ENCODE measurements around the gene SLC39A8. TPM values are rescaled to one million over a fixed set of nuclear protein-coding genes. Genes with fewer than 3 reads are reported as not detected.
A peak's percentile ranks its signal among the peaks of the same experiment; 100 is the strongest.

The SLC39A8 gene
- 10 to 100 TPM; 18.0 to 20.0 (median 18.2) TPM for total RNA-seq
- total RNA-seq (2013) = 29.5 TPM

DNA sequence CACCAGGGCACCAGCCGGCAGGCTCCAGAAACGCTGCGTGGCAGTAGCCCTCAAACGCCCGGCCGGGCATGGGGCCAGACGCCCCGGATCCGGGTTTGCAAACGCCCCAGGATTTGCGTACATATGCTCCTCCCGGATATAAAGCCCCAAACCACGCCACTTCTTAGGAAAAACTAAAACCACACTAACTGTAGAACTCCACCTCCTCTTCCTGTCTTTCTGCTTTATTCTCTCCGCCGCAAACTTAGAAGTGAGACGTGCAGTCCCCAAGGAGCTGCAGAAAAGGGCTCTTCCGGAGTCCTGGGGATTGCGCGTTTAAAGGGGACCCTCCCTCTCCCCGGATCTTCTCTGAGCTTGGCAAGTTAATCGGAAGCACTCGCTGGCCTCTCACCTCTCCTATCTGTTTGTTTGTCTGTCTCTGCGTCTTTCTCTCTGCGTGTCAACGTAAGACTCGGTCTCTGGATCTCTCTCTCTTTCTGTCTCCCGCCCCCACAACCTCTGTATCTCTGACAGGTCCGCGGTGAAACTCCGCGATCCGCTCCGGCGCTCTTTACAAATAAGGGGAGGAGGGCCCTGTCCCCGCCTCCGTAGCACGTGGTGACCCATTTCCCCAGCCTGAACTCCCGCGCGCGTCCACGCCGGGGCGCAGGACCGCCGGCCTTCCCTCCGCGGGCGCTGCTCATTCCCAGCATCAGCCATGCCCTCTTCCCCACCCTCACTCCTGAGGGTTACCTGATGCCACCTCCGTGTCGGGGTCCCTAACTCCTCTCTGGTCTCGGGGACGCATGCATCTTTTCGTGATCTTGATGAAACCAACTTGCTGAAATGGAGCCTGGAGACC is at the start of gene SLC39A8:
Gene SLC39A8 (minus strand): TSS at position 529 of the 841 bp plus-strand sequence. CDS start 820 bp downstream, outside the sequence.
- DNase-seq = peak; percentile 82 to 94
- 0% methylated on average over 54 of the region's 54 CpGs for WGBS (ENCODE audit: insufficient coverage)
- no peaks in the 10 kb centered on the region for H3K36me3 Mint-ChIP-seq
- peak; percentile 86 for TF ChIP-seq CTCF (IDR thresholded peaks at IDR 0.05)
- peak within 1 kb of the TSS; percentile 83 to 92 for H3K27ac Mint-ChIP-seq
- peaks cover 37 to 41% of the 10 kb centered on the region in 2 donors for H3K4me1 Mint-ChIP-seq
- no peaks in the 10 kb centered on the region for H3K9me3 ChIP-seq (ENCODE audit: control insufficient read depth, insufficient read depth, low read length)
- peak within 1 kb of the TSS; percentile 92 for H3K27ac ChIP-seq (ENCODE audit: low read length)
- H3K27me3 Mint-ChIP-seq (ENCODE audit: low read depth in 2 of 2) = peaks cover 0 to 6% of the 10 kb centered on the region in 2 donors
- H3K36me3 ChIP-seq (ENCODE audit: control insufficient read depth, insufficient read depth, low read length) = no peaks in the 10 kb centered on the region
- H3K9me3 Mint-ChIP-seq = no peaks in the 10 kb centered on the region
- H3K4me3 Mint-ChIP-seq = peak within 1 kb of the TSS; percentile 86
- no peaks in the 10 kb centered on the region for H3K27me3 ChIP-seq (ENCODE audit: control insufficient read depth, insufficient read depth, low read length)
- peaks cover 7% of the 10 kb centered on the region for H3K4me1 ChIP-seq (ENCODE audit: control insufficient read depth, insufficient read depth, low read length)
- intact Hi-C loops (cut with micrococcal nuclease) = loop anchor here (1.0 to 5.0 kb wide), 7 partner anchors 45 to 754 kb away; partner anchors contain the start of genes BDH2, CISD2, NFKB1 and UBE2D3
- ATAC-seq = peak; percentile 80 to 92 (median 83)
- peak within 1 kb of the TSS; percentile 83 for H3K4me3 ChIP-seq (ENCODE audit: low read length)

DNA sequence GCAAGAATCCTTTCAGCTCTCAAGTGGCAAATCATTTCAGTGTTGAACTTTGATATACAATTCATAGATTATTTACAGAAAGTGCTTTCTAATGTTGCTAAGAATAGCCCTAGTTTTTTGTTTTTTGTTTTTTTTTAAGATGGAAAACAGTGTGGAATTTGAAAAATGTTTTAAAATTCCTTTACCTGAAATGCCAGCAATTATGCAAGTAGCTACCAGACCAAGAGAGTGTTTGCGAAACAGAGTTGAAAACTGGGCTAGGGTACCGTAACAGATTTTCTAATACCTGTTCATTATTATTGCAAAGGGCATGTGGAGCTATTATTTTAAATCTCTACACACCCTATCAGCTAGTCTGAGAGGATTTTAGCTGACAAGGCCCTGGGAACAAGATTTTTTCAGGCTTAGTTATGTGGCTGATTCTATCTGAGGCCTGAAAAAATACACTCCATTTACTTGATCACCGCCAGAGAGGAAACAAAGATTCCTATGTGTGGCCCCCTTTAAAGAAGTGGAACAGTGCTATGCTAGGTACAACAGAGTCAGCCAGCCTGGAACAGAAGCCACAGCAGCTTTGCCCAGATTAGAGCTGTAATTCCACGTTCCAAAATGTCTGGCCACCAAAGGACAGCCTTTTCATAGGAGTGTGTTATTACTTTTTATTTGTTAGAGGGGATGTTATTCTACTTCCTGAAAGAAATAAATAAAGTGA is 46.9 kb upstream of the SLC39A8 start:
- no peak for ATAC-seq

DNA sequence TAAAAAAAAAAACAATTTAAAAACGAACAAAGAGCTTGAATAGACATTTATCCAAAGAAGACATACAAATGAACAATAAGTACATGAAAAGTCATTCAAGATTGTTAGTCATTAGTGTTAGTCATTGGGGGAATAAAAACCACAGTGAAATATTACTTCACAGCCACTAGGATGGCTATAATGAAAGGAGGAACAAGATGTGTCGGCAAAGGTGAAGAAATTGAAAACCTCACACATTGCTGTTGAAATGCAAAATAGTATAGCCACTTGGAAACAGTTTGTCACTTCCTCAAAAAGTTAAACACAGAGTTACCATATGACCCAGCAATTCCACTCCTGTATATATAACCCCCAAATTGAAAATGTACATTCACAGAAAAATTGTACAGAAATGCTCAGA is 45.2 kb upstream of the SLC39A8 start:
- Histone ChIP-seq H3K4me3 (ENCODE audit: low read length) (no peak overlapping the region), H3K36me3 (ENCODE audit: control insufficient read depth, insufficient read depth, low read length) (no peaks in the 10 kb centered on the region), H3K4me1 (ENCODE audit: control insufficient read depth, insufficient read depth, low read length) (no peaks in the 10 kb centered on the region), H3K9me3 (ENCODE audit: control insufficient read depth, insufficient read depth, low read length) (no peaks in the 10 kb centered on the region), H3K27ac (ENCODE audit: low read length) (no peak overlapping the region), H3K27me3 (ENCODE audit: control insufficient read depth, insufficient read depth, low read length) (peaks cover 2% of the 10 kb centered on the region)
- H3K27me3 Mint-ChIP-seq (ENCODE audit: low read depth in 2 of 2) = peaks cover 0 to 9% of the 10 kb centered on the region in 2 donors
- DNase-seq (peak in 1 of 2 donors; percentile 6), ATAC-seq (peak; percentile 87 to 91 (median 89))
- no peaks in the 10 kb centered on the region for H3K36me3 Mint-ChIP-seq
- H3K9me3 Mint-ChIP-seq = no peaks in the 10 kb centered on the region
- peaks cover 12 to 14% of the 10 kb centered on the region in 2 donors for H3K4me1 Mint-ChIP-seq
- H3K4me3 Mint-ChIP-seq = no peak overlapping the region
- intact Hi-C loops (cut with micrococcal nuclease) = loop anchor here (1.0 kb wide), 1 partner anchor 45 kb away; the partner anchor contains the start of gene SLC39A8
- peak overlapping the region in 1 of 2 donors; percentile 4 for H3K27ac Mint-ChIP-seq
- WGBS (ENCODE audit: insufficient coverage) = no CpG with 5 or more reads among the region's 2 CpGs
- TF ChIP-seq CTCF (IDR thresholded peaks at IDR 0.05) = no peak

More for the DNA sequence above, 46.9 kb upstream of the SLC39A8 start:
- intact Hi-C loops (cut with micrococcal nuclease) = no loop called here
- Histone ChIP-seq H3K36me3 (ENCODE audit: control insufficient read depth, insufficient read depth, low read length) (no peaks in the 10 kb centered on the region), H3K27me3 (ENCODE audit: control insufficient read depth, insufficient read depth, low read length) (no peaks in the 10 kb centered on the region), H3K9me3 (ENCODE audit: control insufficient read depth, insufficient read depth, low read length) (no peaks in the 10 kb centered on the region), H3K4me3 (ENCODE audit: low read length) (no peak overlapping the region), H3K27ac (ENCODE audit: low read length) (no peak overlapping the region), H3K4me1 (ENCODE audit: control insufficient read depth, insufficient read depth, low read length) (no peaks in the 10 kb centered on the region)
- no peak for TF ChIP-seq CTCF (IDR thresholded peaks at IDR 0.05)
- Mint-ChIP-seq H3K4me3 (no peak overlapping the region), H3K9me3 (no peaks in the 10 kb centered on the region), H3K36me3 (no peaks in the 10 kb centered on the region), H3K4me1 (peaks cover 12 to 14% of the 10 kb centered on the region in 2 donors), H3K27ac (no peak overlapping the region), H3K27me3 (ENCODE audit: low read depth in 2 of 2) (peaks cover 0 to 9% of the 10 kb centered on the region in 2 donors)
- 100% methylated on average over 3 of the region's 4 CpGs for WGBS (ENCODE audit: insufficient coverage)
- no peak for DNase-seq

Data from natural killer cell (primary cell).